ENCODE measurements around the gene RBM46.

- no peak for TF ChIP-seq POLR2A (IDR thresholded peaks at IDR 0.05)
- no peak for TF ChIP-seq CTCF (IDR thresholded peaks at IDR 0.05)
Observed at GRCh38 chr4:154836030-154836429, 55.0 kb downstream of the RBM46 start.
